ENCODE data around the gene ARHGAP26.
"Not testable (repeated sequence)": the region's sequence is repeated elsewhere in the genome, so short reads cannot be mapped to it uniquely, and the experiment has no call there.

DNA sequence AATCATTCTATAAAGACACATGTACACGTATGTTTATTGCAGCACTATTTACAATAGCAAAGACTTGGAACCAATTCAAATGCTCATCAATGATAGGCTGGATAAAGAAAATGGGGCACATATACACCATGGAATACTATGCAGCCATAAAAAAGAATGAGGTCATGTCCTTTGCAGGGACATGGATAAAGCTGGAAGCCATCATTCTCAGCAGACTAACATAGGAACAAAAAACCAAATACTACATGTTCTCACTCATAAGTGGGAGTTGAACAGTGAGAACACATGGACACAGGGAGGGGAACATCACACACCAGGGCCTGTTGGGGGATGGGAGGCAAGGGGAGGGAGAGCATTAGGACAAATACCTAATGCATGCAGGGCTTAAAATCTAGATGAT is 230.4 kb downstream of the ARHGAP26 start:
- TF ChIP-seq, protein P1, sequence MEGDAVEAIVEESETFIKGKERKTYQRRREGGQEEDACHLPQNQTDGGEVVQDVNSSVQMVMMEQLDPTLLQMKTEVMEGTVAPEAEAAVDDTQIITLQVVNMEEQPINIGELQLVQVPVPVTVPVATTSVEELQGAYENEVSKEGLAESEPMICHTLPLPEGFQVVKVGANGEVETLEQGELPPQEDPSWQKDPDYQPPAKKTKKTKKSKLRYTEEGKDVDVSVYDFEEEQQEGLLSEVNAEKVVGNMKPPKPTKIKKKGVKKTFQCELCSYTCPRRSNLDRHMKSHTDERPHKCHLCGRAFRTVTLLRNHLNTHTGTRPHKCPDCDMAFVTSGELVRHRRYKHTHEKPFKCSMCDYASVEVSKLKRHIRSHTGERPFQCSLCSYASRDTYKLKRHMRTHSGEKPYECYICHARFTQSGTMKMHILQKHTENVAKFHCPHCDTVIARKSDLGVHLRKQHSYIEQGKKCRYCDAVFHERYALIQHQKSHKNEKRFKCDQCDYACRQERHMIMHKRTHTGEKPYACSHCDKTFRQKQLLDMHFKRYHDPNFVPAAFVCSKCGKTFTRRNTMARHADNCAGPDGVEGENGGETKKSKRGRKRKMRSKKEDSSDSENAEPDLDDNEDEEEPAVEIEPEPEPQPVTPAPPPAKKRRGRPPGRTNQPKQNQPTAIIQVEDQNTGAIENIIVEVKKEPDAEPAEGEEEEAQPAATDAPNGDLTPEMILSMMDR (IDR thresholded peaks at IDR 0.05): not testable (repeated sequence)
- not testable (repeated sequence) for TF ChIP-seq POLR2A, EP300 (IDR thresholded peaks at IDR 0.05)

Measured in sigmoid colon (tissue), 4 donors.